GM12873 (cell line): ENCODE results near the gene VPS8.

Experiments used
- CTCF ChIP-seq: IDR thresholded peaks from 2 replicates; pipeline ENCODE4 v1.5.1; 2012; ENCODE audit warnings: low read depth, mild to moderate bottlenecking, moderate library complexity, low read length, control low read depth; ENCODE audit not compliant: insufficient read depth; ENCODE audit errors: missing control alignments

Gene VPS8

DNA sequence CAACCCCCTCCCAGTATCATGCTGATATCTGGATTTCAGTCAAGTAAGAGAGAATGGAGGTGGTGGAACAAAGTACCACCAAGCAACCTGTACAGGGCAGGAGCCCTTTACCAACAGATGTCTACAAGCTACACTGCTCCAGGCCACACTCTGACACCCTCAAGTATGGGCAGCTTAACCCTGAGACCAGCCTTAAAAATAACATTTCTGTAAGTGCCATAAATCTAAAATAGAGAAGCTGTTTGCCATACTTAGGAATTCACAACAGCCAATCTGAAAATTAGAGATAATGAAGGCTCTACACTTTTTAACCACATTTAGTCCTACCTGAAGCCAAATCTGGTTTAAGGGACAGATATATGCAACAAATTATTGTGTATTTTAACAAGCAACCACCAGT, 281.1 kb downstream of the VPS8 start:
- no peak for TF ChIP-seq CTCF

DNA sequence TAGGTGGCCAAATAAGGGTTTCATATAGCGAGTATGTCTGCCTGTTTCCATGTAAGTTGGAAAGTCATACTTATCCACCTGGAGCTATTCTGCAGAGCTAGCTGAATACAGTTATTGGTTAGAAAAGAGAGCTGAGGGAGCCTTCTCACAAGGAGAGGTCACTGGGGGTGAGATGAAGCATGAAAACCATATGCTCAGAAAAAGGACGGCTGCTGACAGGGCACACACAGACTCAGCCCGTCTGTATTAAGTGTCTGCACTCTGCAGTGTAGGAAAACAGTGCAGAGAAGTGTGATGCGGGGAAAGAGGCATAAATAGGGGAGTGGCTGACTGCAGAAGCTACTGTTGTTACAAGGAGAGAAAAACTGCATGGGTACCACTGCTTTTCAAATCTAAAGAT, 282.7 kb downstream of the VPS8 start:
- TF ChIP-seq CTCF = no peak
